ENCODE measurements around the gene TRPM7. TPM values are rescaled to one million over a fixed set of nuclear protein-coding genes. Genes with fewer than 3 reads are reported as not detected.

Gene TRPM7, protein sequence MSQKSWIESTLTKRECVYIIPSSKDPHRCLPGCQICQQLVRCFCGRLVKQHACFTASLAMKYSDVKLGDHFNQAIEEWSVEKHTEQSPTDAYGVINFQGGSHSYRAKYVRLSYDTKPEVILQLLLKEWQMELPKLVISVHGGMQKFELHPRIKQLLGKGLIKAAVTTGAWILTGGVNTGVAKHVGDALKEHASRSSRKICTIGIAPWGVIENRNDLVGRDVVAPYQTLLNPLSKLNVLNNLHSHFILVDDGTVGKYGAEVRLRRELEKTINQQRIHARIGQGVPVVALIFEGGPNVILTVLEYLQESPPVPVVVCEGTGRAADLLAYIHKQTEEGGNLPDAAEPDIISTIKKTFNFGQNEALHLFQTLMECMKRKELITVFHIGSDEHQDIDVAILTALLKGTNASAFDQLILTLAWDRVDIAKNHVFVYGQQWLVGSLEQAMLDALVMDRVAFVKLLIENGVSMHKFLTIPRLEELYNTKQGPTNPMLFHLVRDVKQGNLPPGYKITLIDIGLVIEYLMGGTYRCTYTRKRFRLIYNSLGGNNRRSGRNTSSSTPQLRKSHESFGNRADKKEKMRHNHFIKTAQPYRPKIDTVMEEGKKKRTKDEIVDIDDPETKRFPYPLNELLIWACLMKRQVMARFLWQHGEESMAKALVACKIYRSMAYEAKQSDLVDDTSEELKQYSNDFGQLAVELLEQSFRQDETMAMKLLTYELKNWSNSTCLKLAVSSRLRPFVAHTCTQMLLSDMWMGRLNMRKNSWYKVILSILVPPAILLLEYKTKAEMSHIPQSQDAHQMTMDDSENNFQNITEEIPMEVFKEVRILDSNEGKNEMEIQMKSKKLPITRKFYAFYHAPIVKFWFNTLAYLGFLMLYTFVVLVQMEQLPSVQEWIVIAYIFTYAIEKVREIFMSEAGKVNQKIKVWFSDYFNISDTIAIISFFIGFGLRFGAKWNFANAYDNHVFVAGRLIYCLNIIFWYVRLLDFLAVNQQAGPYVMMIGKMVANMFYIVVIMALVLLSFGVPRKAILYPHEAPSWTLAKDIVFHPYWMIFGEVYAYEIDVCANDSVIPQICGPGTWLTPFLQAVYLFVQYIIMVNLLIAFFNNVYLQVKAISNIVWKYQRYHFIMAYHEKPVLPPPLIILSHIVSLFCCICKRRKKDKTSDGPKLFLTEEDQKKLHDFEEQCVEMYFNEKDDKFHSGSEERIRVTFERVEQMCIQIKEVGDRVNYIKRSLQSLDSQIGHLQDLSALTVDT (N-terminal part only)
- 47.3 TPM for total RNA-seq
- long read RNA-seq, partial matches to known transcripts, result 8 of 13 reads
- long read RNA-seq, other reads (novel, unspliced or antisense), result 5 of 13 reads

DNA sequence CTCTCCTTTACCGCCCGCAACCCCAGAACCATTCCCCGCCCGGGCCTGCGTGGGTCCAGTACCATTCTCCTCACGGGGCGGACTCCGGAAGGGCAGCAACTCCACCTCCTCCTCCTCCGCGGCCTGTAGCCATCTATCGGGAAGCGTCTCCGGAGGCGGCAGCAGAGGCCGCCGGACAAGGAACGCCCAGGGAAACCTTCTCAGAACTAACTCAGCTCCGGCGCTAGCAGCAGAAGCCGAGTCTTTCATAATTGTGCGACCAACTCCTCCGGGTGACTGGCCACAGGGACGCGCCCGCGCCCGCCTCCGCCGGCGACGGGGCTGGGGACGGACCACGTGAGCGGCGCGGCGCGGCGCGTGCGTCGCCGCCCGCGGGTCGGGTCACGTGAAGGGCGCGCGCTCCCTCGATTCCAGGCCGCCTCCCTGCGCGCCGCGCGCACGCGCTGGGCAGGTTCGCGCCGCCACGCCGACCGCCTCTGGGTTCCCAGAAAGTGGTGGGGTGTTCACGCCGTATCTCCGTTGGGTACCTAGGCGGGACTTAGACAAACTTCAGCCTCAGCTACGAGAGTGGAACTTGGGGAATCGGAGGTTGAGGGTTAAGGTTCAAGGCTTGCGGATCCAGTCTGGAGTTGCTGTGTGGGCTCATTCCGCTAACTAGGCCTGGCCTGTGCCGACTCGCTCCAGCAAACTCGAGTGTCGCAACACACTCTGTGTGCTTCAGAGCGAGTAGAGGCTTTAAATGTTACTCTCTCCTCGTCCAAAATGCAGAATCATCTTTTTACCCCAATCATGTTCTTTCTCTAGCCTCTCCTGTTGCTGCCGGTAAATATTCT lies at the start of gene TRPM7:
Gene TRPM7, minus strand, starts transcription at position 329 of the 833 bp plus-strand sequence. Its CDS starts 264 bp downstream, at position 65.
- H3K27ac ChIP-seq, result peak within 1 kb of the TSS; percentile 93
- H3K27me3 ChIP-seq (ENCODE audit: low read depth), result no peaks in the 10 kb centered on the region
- peak; percentile 98 for ATAC-seq
- H3K36me3 ChIP-seq, result peaks cover 13% of the 10 kb centered on the region
- H3K4me1 ChIP-seq, result peaks cover 35% of the 10 kb centered on the region
- DNase-seq, result peak; percentile 94
- peak within 1 kb of the TSS; percentile 91 for H3K4me3 ChIP-seq
- H3K9me3 ChIP-seq, result no peaks in the 10 kb centered on the region
- TF ChIP-seq, protein P1, sequence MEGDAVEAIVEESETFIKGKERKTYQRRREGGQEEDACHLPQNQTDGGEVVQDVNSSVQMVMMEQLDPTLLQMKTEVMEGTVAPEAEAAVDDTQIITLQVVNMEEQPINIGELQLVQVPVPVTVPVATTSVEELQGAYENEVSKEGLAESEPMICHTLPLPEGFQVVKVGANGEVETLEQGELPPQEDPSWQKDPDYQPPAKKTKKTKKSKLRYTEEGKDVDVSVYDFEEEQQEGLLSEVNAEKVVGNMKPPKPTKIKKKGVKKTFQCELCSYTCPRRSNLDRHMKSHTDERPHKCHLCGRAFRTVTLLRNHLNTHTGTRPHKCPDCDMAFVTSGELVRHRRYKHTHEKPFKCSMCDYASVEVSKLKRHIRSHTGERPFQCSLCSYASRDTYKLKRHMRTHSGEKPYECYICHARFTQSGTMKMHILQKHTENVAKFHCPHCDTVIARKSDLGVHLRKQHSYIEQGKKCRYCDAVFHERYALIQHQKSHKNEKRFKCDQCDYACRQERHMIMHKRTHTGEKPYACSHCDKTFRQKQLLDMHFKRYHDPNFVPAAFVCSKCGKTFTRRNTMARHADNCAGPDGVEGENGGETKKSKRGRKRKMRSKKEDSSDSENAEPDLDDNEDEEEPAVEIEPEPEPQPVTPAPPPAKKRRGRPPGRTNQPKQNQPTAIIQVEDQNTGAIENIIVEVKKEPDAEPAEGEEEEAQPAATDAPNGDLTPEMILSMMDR (IDR thresholded peaks at IDR 0.05), result no peak
- intact Hi-C loops (cut with DNase I), result loop anchor here (10.0 kb wide), 1 partner anchor 188 kb away; no protein-coding TSS in a partner anchor

DNA sequence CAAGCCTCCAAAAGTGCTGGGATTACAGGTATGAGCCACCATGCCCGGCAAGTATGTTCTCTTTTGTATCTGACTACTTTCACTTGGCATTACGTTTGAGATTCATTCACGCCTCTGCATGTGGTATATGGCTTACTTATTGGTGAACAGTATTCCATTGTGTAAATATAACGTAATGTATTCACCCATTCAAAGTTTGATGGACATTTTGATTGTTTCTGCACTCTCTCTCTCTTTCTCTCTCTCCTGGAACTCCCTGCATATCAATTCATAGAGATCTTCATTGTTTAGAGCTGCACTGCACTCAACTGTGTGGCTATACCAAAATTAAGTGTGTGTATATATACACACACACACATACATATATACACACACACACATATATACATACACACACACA lies 48.6 kb upstream of the TRPM7 start:
- DNase-seq (no peak), ATAC-seq (no peak)
- H3K36me3 ChIP-seq, result peaks cover 98% of the 10 kb centered on the region
- no peak overlapping the region for H3K4me3 ChIP-seq
- H3K9me3 ChIP-seq, result no peaks in the 10 kb centered on the region
- TF ChIP-seq, protein P1 (IDR thresholded peaks at IDR 0.05), result no peak
- H3K4me1 ChIP-seq, result no peaks in the 10 kb centered on the region
- intact Hi-C loops (cut with DNase I), result no loop called here
- no peaks in the 10 kb centered on the region for H3K27me3 ChIP-seq (ENCODE audit: low read depth)
- H3K27ac ChIP-seq, result no peak overlapping the region

DNA sequence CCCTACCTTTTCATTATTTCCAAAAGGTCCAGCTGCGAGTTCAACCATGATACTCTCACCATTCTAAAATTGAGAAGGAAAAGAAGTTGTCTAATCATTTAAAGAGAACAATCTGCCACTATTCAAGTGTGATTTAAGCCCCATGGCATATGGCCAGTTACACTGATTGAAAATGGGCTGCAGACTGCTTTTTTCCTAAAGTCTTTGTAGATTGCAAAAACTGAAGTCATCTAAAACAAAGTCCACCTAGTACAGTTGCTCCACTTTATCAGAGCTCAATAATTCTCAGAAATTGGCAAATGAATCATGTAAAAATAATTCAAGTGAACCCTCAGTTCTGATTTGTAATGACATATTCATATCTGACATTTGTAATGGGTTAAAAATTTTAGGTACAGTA lies 39.7 kb upstream of the TRPM7 start:
- no peak for ATAC-seq

DNA sequence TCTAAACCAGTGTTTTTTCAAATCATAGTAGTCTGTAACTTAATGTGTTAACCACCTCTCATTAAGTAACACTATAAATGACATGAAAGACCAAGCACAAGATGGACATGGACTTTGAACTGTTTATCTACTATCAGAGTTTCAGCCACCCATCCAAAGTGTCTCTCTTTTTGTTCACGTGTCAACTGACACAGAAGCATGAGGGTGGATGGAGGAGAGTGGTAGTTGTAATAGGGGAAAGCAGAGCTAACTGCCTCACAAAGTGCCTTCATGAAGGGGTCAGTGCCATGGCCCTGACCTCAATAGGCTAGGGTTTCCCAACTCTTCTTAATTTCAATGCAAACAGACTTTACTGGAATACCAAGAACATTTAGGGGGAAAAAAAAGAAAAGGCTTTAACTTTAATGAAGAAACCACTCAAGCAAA lies 32.1 kb upstream of the TRPM7 start:
- Histone ChIP-seq H3K36me3 (peaks cover 84% of the 10 kb centered on the region), H3K4me1 (no peaks in the 10 kb centered on the region), H3K9me3 (no peaks in the 10 kb centered on the region), H3K4me3 (no peak overlapping the region), H3K27ac (no peak overlapping the region), H3K27me3 (ENCODE audit: low read depth) (no peaks in the 10 kb centered on the region)
- DNase-seq, result no peak
- TF ChIP-seq, protein P1 (IDR thresholded peaks at IDR 0.05), result no peak
- intact Hi-C loops (cut with DNase I), result no loop called here
- ATAC-seq, result no peak

More for the DNA sequence above, 39.7 kb upstream of the TRPM7 start:
- no peaks in the 10 kb centered on the region for H3K9me3 ChIP-seq
- peaks cover 97% of the 10 kb centered on the region for H3K36me3 ChIP-seq
- no peak for DNase-seq
- H3K27ac ChIP-seq, result no peak overlapping the region
- TF ChIP-seq, protein P1 (IDR thresholded peaks at IDR 0.05), result no peak
- no peaks in the 10 kb centered on the region for H3K27me3 ChIP-seq (ENCODE audit: low read depth)
- intact Hi-C loops (cut with DNase I), result no loop called here
- no peak overlapping the region for H3K4me3 ChIP-seq
- no peaks in the 10 kb centered on the region for H3K4me1 ChIP-seq

Measured in lower lobe of right lung (tissue), 2 donors.